GM18951 (cell line): ENCODE results near the gene DUSP14.

ENCODE experiments used
- POLR2A ChIP-seq: IDR thresholded peaks from 4 replicates; pipeline ENCODE4 v1.6.1; 2011; ENCODE audit warnings: mild to moderate bottlenecking; ENCODE audit not compliant: insufficient read length, insufficient read depth; ENCODE audit errors: extremely low read depth
- in situ Hi-C: fragments of 300-500 bp; cut with MboI; formaldehyde crosslinking; loops from one replicate; pipeline ENCODE4 v1.12.0; 2022; ENCODE audit warnings: low sequenced_read_pairs, mixed read lengths, inconsistent platforms; ENCODE audit not compliant: unreplicated experiment

DUSP14 gene

GRCh38 chr17:37512442-37513068, 22.9 kb downstream of the DUSP14 start:
- in situ Hi-C loops, result no loop called here
- TF ChIP-seq POLR2A, result peak; percentile 13

GRCh38 chr17:37513711-37514110, 24.0 kb downstream of the DUSP14 start:
- no peak for TF ChIP-seq POLR2A
- in situ Hi-C loops, result no loop called here

- in situ Hi-C loops, result no loop called here
- TF ChIP-seq POLR2A, result no peak
Measured at GRCh38 chr17:37516127-37516571, 26.5 kb downstream of the DUSP14 start.

- no peak for TF ChIP-seq POLR2A
- in situ Hi-C loops, result no loop called here
Measured at GRCh38 chr17:37517881-37518280, 28.2 kb downstream of the DUSP14 start.

GRCh38 chr17:37518826-37519225, 29.1 kb downstream of the DUSP14 start:
- no peak for TF ChIP-seq POLR2A
- in situ Hi-C loops, result no loop called here

GRCh38 chr17:37519251-37519985, 29.7 kb downstream of the DUSP14 start:
- in situ Hi-C loops, result no loop called here
- TF ChIP-seq POLR2A, result no peak

GRCh38 chr17:37520174-37520573, 30.5 kb downstream of the DUSP14 start:
- in situ Hi-C loops, result no loop called here
- TF ChIP-seq POLR2A, result no peak

GRCh38 chr17:37521821-37522220, 32.1 kb downstream of the DUSP14 start:
- in situ Hi-C loops, result no loop called here
- TF ChIP-seq POLR2A, result no peak

- TF ChIP-seq POLR2A, result no peak
- in situ Hi-C loops, result no loop called here
Measured at GRCh38 chr17:37523715-37524219, 34.1 kb downstream of the DUSP14 start.

GRCh38 chr17:37527249-37527851, 37.7 kb downstream of the DUSP14 start:
- in situ Hi-C loops, result no loop called here
- no peak for TF ChIP-seq POLR2A

- no peak for TF ChIP-seq POLR2A
- in situ Hi-C loops, result no loop called here
Measured at GRCh38 chr17:37530420-37530819, 40.7 kb downstream of the DUSP14 start.

GRCh38 chr17:37532756-37533155, 43.1 kb downstream of the DUSP14 start:
- no peak for TF ChIP-seq POLR2A
- in situ Hi-C loops, result no loop called here

GRCh38 chr17:37535906-37536305, 46.2 kb downstream of the DUSP14 start:
- no peak for TF ChIP-seq POLR2A
- in situ Hi-C loops, result no loop called here

GRCh38 chr17:37538981-37539659, 49.4 kb downstream of the DUSP14 start:
- no peak for TF ChIP-seq POLR2A
- in situ Hi-C loops, result no loop called here
